DND-41 (cell line): ENCODE measurements around the gene TET3.

Source experiments
- ATAC-seq: fragments of 200-7000 bp; cut with Tn5 transposase; 3 replicates; pipeline ENCODE4 v1.9.1; 2021; ENCODE audit warnings: low read depth; ENCODE audit not compliant: insufficient read depth
- DNase-seq: peaks from one replicate; pipeline ENCODE4 v3.0.0-alpha.2; 2020
- H2AFZ ChIP-seq: 2 replicates; pipeline ENCODE4 v1.6.0; 2012; ENCODE audit warnings: low read depth, low read length
- H3K27ac ChIP-seq: 2 replicates; pipeline ENCODE4 v1.5.1; 2012; ENCODE audit warnings: low read length, inconsistent platforms
- H3K27me3 ChIP-seq: fragments of 200-600 bp; sonication (generic); 2 replicates; pipeline ENCODE4 v1.6.0; 2012; ENCODE audit warnings: low read length, mild to moderate bottlenecking, inconsistent platforms; ENCODE audit not compliant: insufficient read depth, poor library complexity
- H3K36me3 ChIP-seq: 2 replicates; pipeline ENCODE4 v1.5.1; 2012; ENCODE audit warnings: low read length, inconsistent platforms; ENCODE audit not compliant: insufficient read depth
- H3K4me1 ChIP-seq: 2 replicates; pipeline ENCODE4 v1.5.1; 2012; ENCODE audit warnings: mild to moderate bottlenecking, low read length; ENCODE audit not compliant: insufficient read depth
- H3K4me2 ChIP-seq: 2 replicates; pipeline ENCODE4 v1.6.0; 2012; ENCODE audit warnings: mild to moderate bottlenecking, moderate library complexity, low read length, inconsistent platforms; ENCODE audit not compliant: insufficient read depth
- H3K4me3 ChIP-seq, 2 experiments: fragments of 200-600 bp in 1 of 2; shearing (Covaris generic) in 1 of 2; 2 replicates each; pipeline ENCODE4 v1.5.1; 2012 to 2016; ENCODE audit warnings: inconsistent platforms in 2 of 2, low read length in 2 of 2, mild to moderate bottlenecking in 2 of 2, low read depth in 1 of 2, moderate library complexity in 1 of 2
- H3K79me2 ChIP-seq: 2 replicates; pipeline ENCODE4 v1.6.0; 2012; ENCODE audit warnings: low read length, inconsistent platforms; ENCODE audit not compliant: insufficient read depth
- H3K9ac ChIP-seq: 2 replicates; pipeline ENCODE4 v1.6.0; 2012; ENCODE audit warnings: low read depth, mild to moderate bottlenecking, inconsistent platforms, low read length, moderate library complexity
- H3K9me3 ChIP-seq: 2 replicates; pipeline ENCODE4 v1.5.1; 2012; ENCODE audit warnings: low read length, moderate library complexity, mild to moderate bottlenecking, inconsistent platforms; ENCODE audit not compliant: insufficient read depth, severe bottlenecking
- H4K20me1 ChIP-seq: 2 replicates; pipeline ENCODE4 v1.6.0; 2012; ENCODE audit warnings: low read length; ENCODE audit not compliant: insufficient read depth
- EZH2 ChIP-seq: IDR thresholded peaks from 3 replicates; pipeline ENCODE4 v1.6.1; 2012; ENCODE audit warnings: borderline replicate concordance, low read depth, mild to moderate bottlenecking, moderate library complexity, low read length, inconsistent platforms; ENCODE audit not compliant: severe bottlenecking
- TF ChIP-seq, protein P1 (sequence below): IDR thresholded peaks from 2 replicates; pipeline ENCODE4 v1.5.1; 2012; ENCODE audit warnings: borderline replicate concordance, low read length, moderate library complexity, mild to moderate bottlenecking; ENCODE audit not compliant: poor library complexity, severe bottlenecking; ENCODE audit errors: extremely low read depth

TET3 gene

DNA sequence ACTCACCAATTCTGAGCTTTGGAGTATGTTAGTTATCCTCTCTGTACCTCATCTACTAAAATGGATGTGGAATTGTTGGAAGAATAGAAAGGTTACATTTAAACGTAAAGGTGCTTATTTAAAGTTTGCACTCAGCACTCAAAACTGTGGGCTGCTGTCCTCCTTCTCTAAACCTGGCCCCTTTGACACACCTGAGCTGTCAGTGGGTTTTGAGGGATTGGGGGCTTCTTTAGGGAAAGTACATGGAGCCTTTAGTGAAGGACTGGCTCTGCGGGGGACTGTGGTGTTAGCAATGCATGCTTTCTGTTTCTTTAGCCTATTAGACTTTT lies 47.2 kb downstream of the TET3 start:
- Histone ChIP-seq H3K27me3 (no peaks in the 10 kb centered on the region), H3K4me2 (peak overlapping the region; percentile 65), H3K9me3 (no peaks in the 10 kb centered on the region), H4K20me1 (peaks cover 55% of the 10 kb centered on the region), H3K4me1 (peaks cover 61% of the 10 kb centered on the region), H2AFZ (no peak overlapping the region; the same call in 1 of the 2 replicates), H3K9ac (peak overlapping the region; percentile 39), H3K4me3 (peak overlapping the region in 1 of 2 experiments; percentile 48; a peak in 2 of 4 replicates), H3K27ac (peak overlapping the region; percentile 76), H3K79me2 (peaks cover 91% of the 10 kb centered on the region), H3K36me3 (peaks cover 4% of the 10 kb centered on the region; the same call in 1 of the 2 replicates)
- ATAC-seq = no peak
- no peak for DNase-seq
- TF ChIP-seq, protein P1, sequence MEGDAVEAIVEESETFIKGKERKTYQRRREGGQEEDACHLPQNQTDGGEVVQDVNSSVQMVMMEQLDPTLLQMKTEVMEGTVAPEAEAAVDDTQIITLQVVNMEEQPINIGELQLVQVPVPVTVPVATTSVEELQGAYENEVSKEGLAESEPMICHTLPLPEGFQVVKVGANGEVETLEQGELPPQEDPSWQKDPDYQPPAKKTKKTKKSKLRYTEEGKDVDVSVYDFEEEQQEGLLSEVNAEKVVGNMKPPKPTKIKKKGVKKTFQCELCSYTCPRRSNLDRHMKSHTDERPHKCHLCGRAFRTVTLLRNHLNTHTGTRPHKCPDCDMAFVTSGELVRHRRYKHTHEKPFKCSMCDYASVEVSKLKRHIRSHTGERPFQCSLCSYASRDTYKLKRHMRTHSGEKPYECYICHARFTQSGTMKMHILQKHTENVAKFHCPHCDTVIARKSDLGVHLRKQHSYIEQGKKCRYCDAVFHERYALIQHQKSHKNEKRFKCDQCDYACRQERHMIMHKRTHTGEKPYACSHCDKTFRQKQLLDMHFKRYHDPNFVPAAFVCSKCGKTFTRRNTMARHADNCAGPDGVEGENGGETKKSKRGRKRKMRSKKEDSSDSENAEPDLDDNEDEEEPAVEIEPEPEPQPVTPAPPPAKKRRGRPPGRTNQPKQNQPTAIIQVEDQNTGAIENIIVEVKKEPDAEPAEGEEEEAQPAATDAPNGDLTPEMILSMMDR = no peak
- no peak for TF ChIP-seq EZH2

DNA sequence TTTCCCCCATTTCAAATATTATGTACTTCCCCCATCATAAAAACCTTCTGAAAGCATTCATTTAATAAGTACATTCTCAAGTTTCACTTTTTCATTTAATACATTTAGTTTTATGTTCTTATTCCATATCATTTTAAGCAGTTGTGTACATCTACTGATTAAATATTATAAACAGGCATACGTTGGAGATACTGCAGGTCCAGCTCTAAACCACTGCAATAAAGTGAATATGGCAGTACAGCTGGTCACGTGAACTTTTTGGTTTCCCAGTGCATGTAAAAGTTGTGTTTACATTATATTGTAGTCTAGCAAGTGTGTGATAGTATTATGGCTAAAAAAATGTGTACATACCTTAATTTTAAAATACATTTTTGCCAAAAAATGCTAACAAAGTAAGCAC lies 48.7 kb downstream of the TET3 start:
- H3K79me2 ChIP-seq = peaks cover 91% of the 10 kb centered on the region
- no peak overlapping the region; the same call in 1 of the 2 replicates for H3K27ac ChIP-seq
- H4K20me1 ChIP-seq = peaks cover 70% of the 10 kb centered on the region
- ATAC-seq (no peak), DNase-seq (no peak)
- no peak overlapping the region for H3K4me3 ChIP-seq
- no peak overlapping the region for H3K4me2 ChIP-seq
- H3K36me3 ChIP-seq = 0 out of 2 replicates have a peak, but pooled peaks cover 5% of the 10 kb centered on the region
- H3K27me3 ChIP-seq = no peaks in the 10 kb centered on the region
- peaks cover 69% of the 10 kb centered on the region for H3K4me1 ChIP-seq
- no peak overlapping the region for H3K9ac ChIP-seq
- no peaks in the 10 kb centered on the region for H3K9me3 ChIP-seq
- H2AFZ ChIP-seq = no peak overlapping the region
- TF ChIP-seq, protein P1 = no peak
- no peak for TF ChIP-seq EZH2
